Fibroblast of lung (primary cell): ENCODE results near the gene ETS1. TPM values are rescaled to one million over a fixed set of nuclear protein-coding genes. Genes with fewer than 3 reads are reported as not detected.

ENCODE experiments used
- DNase-seq, 2 donors: peaks; one replicate each; pipeline versions ENCODE4 v3.0.0 to v3.0.0-alpha.2; 2010; ENCODE audit warnings: low read depth in 2 of 2
- H2AFZ ChIP-seq: 2 replicates; pipeline ENCODE4 v1.5.1; 2012; ENCODE audit warnings: low read length, control low read depth, inconsistent platforms
- H3K27ac ChIP-seq: 2 replicates; pipeline ENCODE4 v1.5.1; 2011; ENCODE audit warnings: low read length, control low read depth; ENCODE audit not compliant: insufficient read depth
- H3K27me3 ChIP-seq: 2 replicates; pipeline ENCODE4 v1.5.1; 2011; ENCODE audit warnings: mild to moderate bottlenecking, low read length; ENCODE audit not compliant: control insufficient read depth, insufficient read depth
- H3K36me3 ChIP-seq: 2 replicates; pipeline ENCODE4 v1.5.1; 2011; ENCODE audit warnings: low read length; ENCODE audit not compliant: control insufficient read depth, insufficient read depth
- H3K4me1 ChIP-seq: 2 replicates; pipeline ENCODE4 v1.5.1; 2011; ENCODE audit warnings: low read length; ENCODE audit not compliant: control insufficient read depth, insufficient read depth; ENCODE audit errors: extremely low read depth
- H3K4me2 ChIP-seq: 2 replicates; pipeline ENCODE4 v1.5.1; 2011; ENCODE audit warnings: low read length, control low read depth; ENCODE audit not compliant: insufficient read depth; ENCODE audit errors: extremely low read depth
- H3K4me3 ChIP-seq, 4 experiments: fragments of 200-600 bp in 1 of 4; sonication (generic) in 1 of 4; replicated peaks in 1 of 4; 2 replicates each; pipeline ENCODE4 v1.5.1; 2011 to 2016; ENCODE audit warnings: low read length in 4 of 4, low read depth in 3 of 4, mild to moderate bottlenecking in 3 of 4, control low read depth in 2 of 4, inconsistent platforms in 1 of 4, mixed read lengths in 1 of 4; ENCODE audit not compliant: insufficient read depth in 1 of 4; ENCODE audit errors: control extremely low read depth in 1 of 4
- H3K79me2 ChIP-seq: 2 replicates; pipeline ENCODE4 v1.5.1; 2012; ENCODE audit warnings: mild to moderate bottlenecking, low read length, inconsistent platforms; ENCODE audit not compliant: control insufficient read depth, insufficient read depth
- H3K9ac ChIP-seq: 2 replicates; pipeline ENCODE4 v1.5.1; 2011; ENCODE audit warnings: mild to moderate bottlenecking, low read length, control low read depth; ENCODE audit not compliant: insufficient read depth
- H3K9me3 ChIP-seq: 2 replicates; pipeline ENCODE4 v1.5.1; 2012; ENCODE audit warnings: low read depth, low read length; ENCODE audit not compliant: control insufficient read depth, insufficient read depth
- H4K20me1 ChIP-seq: 2 replicates; pipeline ENCODE4 v1.5.1; 2011; ENCODE audit warnings: low read length; ENCODE audit not compliant: control insufficient read depth, insufficient read depth; ENCODE audit errors: extremely low read depth
- CTCF ChIP-seq, 2 donors: IDR thresholded peaks in 1 of 2; conservative IDR thresholded peaks in 1 of 2; 1 replicate in 1 of 2; 2 replicates in 1 of 2; pipeline ENCODE4 v1.5.1; 2011 to 2012; ENCODE audit warnings: low read length in 2 of 2, control low read depth in 1 of 2, inconsistent platforms in 1 of 2, low read depth in 1 of 2, mild to moderate bottlenecking in 1 of 2
- EZH2 ChIP-seq: IDR thresholded peaks from 2 replicates; pipeline ENCODE4 v1.5.1; 2012; ENCODE audit warnings: low read length, control low read depth, mild to moderate bottlenecking; ENCODE audit errors: missing control alignments
- polyA plus RNA-seq, 2 donors: library from polyadenylated mRNA; depleted of rRNA in 1 of 2; stranded (reverse) in 1 of 2; unstranded in 1 of 2; fragments of >200 nt; gene quantifications; 2 replicates each; pipeline ENCODE4 v1.2.1, GENCODE V29; 2011 to 2012; ENCODE audit warnings: missing spikeins in 1 of 2
- total RNA-seq: library from RNA; depleted of rRNA; stranded (reverse); fragments of >200 nt; gene quantifications from 2 replicates; pipeline ENCODE4 v1.2.1, GENCODE V29; 2014

The ETS1 gene
- total and polyA plus RNA-seq, 2 donors (not counting 1 experiment from before 2014, with no cell fraction given), result 51.5 to 51.7 TPM

DNA sequence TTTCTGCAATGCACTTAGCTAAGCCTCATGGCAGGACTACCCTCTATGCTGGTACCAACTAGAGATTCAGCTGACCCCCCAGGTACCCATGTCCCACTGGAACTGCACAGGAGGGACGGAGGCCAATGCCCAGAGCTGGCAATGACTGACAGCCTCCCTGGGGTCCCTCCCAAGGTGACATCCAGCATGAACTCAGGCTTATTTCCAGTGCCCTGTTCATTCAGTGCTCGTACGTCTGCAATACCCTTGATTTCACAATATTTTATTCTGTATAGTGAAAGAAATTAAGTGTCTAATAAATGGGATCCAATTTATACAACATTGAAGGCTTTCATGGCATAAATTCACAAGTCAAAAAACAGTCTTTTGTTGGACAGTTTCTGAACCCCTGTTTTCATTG lies 20.2 kb downstream of the ETS1 start:
- Histone ChIP-seq H3K27ac (no peak overlapping the region), H3K9me3 (no peaks in the 10 kb centered on the region), H4K20me1 (no peaks in the 10 kb centered on the region), H3K4me2 (no peak overlapping the region), H3K9ac (no peak overlapping the region), H3K36me3 (no peaks in the 10 kb centered on the region), H2AFZ (no peak overlapping the region), H3K79me2 (no peaks in the 10 kb centered on the region), H3K4me1 (no peaks in the 10 kb centered on the region), H3K4me3 (no peak overlapping the region), H3K27me3 (no peaks in the 10 kb centered on the region)
- no peak for DNase-seq
- no peak for TF ChIP-seq CTCF (conservative IDR thresholded peaks at IDR 0.05 in 1 of 2, IDR thresholded peaks at IDR 0.05 in 1 of 2; ENCODE audit: low read depth in 1 of 2, low read length in 2 of 2)

DNA sequence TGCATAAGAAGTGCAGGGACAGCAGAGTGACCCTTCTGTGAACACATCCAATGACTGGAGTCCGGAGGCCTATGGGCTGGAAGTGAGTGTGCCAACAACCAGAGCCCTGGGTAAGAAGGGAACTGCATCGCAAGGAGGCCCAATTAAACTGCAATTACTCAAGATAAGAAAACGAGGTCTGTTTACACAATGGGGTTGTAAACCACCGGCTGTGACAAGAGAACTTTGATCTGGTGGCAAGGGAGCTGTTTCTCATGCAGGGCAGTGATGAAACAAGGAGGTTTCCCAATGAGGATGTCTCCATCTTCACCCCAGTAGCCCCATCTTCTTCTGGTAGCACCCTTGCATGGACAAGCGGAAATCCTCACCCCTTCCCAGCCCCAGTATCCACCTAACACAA lies 21.5 kb downstream of the ETS1 start:
- TF ChIP-seq EZH2 (no peak), CTCF (conservative IDR thresholded peaks at IDR 0.05 in 1 of 2, IDR thresholded peaks at IDR 0.05 in 1 of 2; ENCODE audit: low read depth in 1 of 2, low read length in 2 of 2) (no peak)
- Histone ChIP-seq H3K27me3 (no peaks in the 10 kb centered on the region), H3K79me2 (no peaks in the 10 kb centered on the region), H3K27ac (no peak overlapping the region), H3K4me2 (no peak overlapping the region), H2AFZ (no peak overlapping the region), H3K9ac (no peak overlapping the region), H3K36me3 (no peaks in the 10 kb centered on the region), H3K4me1 (no peaks in the 10 kb centered on the region), H4K20me1 (no peaks in the 10 kb centered on the region), H3K9me3 (no peaks in the 10 kb centered on the region), H3K4me3 (no peak overlapping the region)
- DNase-seq, result peak in 1 of 2 donors; percentile 55

GRCh38 chr11:128564642-128565245 lies 22.6 kb downstream of the ETS1 start:
- Histone ChIP-seq H3K4me3 (no peak overlapping the region), H3K4me2 (no peak overlapping the region), H3K9ac (no peak overlapping the region), H3K9me3 (no peaks in the 10 kb centered on the region), H3K27ac (no peak overlapping the region), H4K20me1 (no peaks in the 10 kb centered on the region), H3K27me3 (no peaks in the 10 kb centered on the region), H3K36me3 (no peaks in the 10 kb centered on the region), H2AFZ (no peak overlapping the region), H3K79me2 (no peaks in the 10 kb centered on the region), H3K4me1 (no peaks in the 10 kb centered on the region)
- TF ChIP-seq CTCF (conservative IDR thresholded peaks at IDR 0.05 in 1 of 2, IDR thresholded peaks at IDR 0.05 in 1 of 2; ENCODE audit: low read depth in 1 of 2, low read length in 2 of 2), result no peak
- TF ChIP-seq EZH2, result no peak
- DNase-seq, result no peak
